Right kidney (tissue), 9 donors: ENCODE results near the gene TMEM178A.
"Not testable (repeated sequence)": the region's sequence is repeated elsewhere in the genome, so short reads cannot be mapped to it uniquely, and the experiment has no call there.

Experiments
- DNase-seq: peaks from one replicate; pipeline ENCODE4 v3.0.0-alpha.2; 2016
- long read RNA-seq, 8 donors: transcript quantifications; one replicate each; lab custom pipeline, GENCODE V29; 2026

The TMEM178A gene
- long read RNA-seq, donor 1, transcript TMEM178A-201 (4 exons, 1,662 nt) = major isoform, 14 of 19 reads
- long read RNA-seq, donor 1, partial matches to known transcripts = 0 of 19 reads
- long read RNA-seq, donor 1, other reads (novel, unspliced or antisense) = 5 of 19 reads
- long read RNA-seq, donor 2, transcript TMEM178A-201 (4 exons, 1,662 nt) = major isoform, 9 of 9 reads
- long read RNA-seq, donor 2, partial matches to known transcripts = 0 of 9 reads
- long read RNA-seq, donor 2, other reads (novel, unspliced or antisense) = 0 of 9 reads
- long read RNA-seq, donor 3, partial matches to known transcripts = 0 of 4 reads
- long read RNA-seq, donor 3, other reads (novel, unspliced or antisense) = 0 of 4 reads
- long read RNA-seq, donor 4, transcript TMEM178A-201 (4 exons, 1,662 nt) = major isoform, 10 of 18 reads
- long read RNA-seq, donor 4, partial matches to known transcripts = 8 of 18 reads
- long read RNA-seq, donor 4, other reads (novel, unspliced or antisense) = 0 of 18 reads
- long read RNA-seq, donor 5, transcript TMEM178A-201 (4 exons, 1,662 nt) = major isoform, 11 of 24 reads
- long read RNA-seq, donor 5, partial matches to known transcripts = 13 of 24 reads
- long read RNA-seq, donor 5, other reads (novel, unspliced or antisense) = 0 of 24 reads
- long read RNA-seq, donor 6, transcript TMEM178A-201 (4 exons, 1,662 nt) = major isoform, 6 of 14 reads
- long read RNA-seq, donor 6, partial matches to known transcripts = 8 of 14 reads
- long read RNA-seq, donor 6, other reads (novel, unspliced or antisense) = 0 of 14 reads
- long read RNA-seq, donor 7, transcript TMEM178A-201 (4 exons, 1,662 nt) = major isoform, 16 of 78 reads
- long read RNA-seq, donor 7, partial matches to known transcripts = 62 of 78 reads
- long read RNA-seq, donor 7, other reads (novel, unspliced or antisense) = 0 of 78 reads
- long read RNA-seq, donor 8, transcript TMEM178A-201 (4 exons, 1,662 nt) = major isoform, 11 of 40 reads
- long read RNA-seq, donor 8, partial matches to known transcripts = 29 of 40 reads
- long read RNA-seq, donor 8, other reads (novel, unspliced or antisense) = 0 of 40 reads

DNA sequence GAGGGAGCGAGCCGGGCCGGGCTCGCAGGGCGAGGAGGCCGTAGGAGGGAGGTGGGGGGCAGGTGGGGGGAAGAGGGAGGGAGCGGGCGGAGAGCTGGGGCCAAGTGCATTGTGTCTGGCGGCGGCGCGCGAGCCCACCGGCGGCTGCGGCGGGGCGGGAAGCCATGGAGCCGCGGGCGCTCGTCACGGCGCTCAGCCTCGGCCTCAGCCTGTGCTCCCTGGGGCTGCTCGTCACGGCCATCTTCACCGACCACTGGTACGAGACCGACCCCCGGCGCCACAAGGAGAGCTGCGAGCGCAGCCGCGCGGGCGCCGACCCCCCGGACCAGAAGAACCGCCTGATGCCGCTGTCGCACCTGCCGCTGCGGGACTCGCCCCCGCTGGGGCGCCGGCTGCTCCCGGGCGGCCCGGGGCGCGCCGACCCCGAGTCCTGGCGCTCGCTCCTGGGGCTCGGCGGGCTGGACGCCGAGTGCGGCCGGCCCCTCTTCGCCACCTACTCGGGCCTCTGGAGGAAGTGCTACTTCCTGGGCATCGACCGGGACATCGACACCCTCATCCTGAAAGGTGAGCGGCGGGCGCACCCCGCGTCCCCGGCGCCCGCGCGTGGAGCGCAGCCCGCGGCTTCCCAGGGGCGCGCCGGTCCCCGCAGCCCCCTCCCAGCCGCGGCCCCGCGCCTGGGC lies at the start of gene TMEM178A:
Gene TMEM178A, plus strand, starts transcription at position 107 of the 680 bp plus-strand sequence. Its CDS starts 58 bp downstream, at position 165.
- DNase-seq = peak; percentile 76

- no peak for DNase-seq
These were observed 47.5 kb upstream of the TMEM178A start for GRCh38 chr2:39618236-39618635.

DNA sequence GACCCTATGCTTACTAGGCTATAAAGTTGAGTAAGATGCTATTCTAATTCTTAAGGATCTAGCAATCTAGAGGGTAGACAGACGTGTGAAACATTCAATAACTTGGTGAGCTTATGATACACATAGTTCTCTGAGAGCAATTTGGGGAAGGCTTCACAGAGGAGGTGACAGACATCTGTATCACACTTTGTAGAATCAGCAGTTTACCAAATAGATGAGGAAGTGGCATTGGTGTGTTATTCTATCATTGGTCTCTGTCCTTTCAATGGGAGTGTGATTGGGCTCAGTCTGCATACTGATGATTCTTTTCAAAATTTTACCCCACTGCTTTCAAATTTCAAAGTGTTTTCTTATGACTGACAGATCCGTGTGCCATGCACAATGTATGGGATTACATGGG lies 47.0 kb upstream of the TMEM178A start:
- no peak for DNase-seq

GRCh38 chr2:39620067-39620466 lies 45.6 kb upstream of the TMEM178A start:
- no peak for DNase-seq

GRCh38 chr2:39621596-39621995 lies 44.1 kb upstream of the TMEM178A start:
- DNase-seq = no peak

GRCh38 chr2:39622860-39623259 lies 42.9 kb upstream of the TMEM178A start:
- no peak for DNase-seq

DNA sequence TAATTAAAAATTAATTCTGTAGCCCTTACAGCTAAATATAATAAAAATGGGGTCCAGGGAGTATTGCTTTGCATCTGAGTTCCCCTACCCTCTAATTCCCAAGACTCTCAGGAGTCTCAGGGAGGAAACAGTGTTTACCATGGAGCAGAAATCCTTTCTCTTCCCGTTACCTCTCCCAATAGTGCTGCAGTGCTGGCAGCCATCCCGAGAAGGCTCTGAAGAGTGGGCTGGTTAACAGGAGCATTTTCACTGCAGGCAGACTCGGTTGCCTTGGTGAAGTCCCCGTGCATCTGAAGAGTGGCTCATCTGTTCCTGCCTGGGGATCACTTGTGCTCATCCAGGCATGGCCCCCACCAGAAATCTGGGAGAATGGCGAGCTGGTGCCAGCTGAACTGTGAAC lies 41.8 kb upstream of the TMEM178A start:
- no peak for DNase-seq

DNA sequence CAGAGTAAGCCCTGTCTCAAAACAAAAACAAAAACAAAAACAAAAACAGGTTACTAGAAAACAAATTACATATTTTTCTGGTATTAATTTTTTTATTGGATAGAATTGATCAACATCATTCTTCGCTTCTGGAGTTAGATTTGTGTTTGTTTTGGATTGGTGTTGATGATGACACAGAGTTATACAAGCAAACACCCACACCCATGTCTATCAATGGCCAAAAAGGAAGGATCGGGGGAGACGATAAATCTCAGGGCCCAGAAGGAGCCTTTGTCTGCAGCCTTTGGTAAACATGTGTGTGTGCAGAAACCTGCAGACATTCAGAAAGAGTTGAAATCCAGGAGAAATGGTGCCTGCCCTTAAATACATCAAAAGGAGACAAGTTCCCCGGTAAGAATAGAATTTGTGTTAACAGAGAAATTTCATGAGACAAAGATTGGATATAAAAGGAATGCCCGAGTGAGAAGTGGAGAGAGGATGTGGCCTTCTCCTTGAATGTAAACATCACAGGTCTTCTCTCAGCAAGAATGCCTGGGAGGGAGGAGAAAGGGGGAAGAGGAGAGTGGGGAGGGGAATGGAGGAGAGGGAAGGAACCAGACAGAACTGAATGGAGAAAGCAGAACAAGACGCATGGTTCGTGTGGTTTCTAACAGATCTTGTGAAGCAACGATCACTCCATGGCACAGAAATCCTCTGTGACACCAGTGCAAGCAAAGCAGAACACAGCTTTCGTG lies 40.4 kb upstream of the TMEM178A start:
- no peak for DNase-seq

GRCh38 chr2:39625927-39626270 lies 39.8 kb upstream of the TMEM178A start:
- DNase-seq = no peak

DNA sequence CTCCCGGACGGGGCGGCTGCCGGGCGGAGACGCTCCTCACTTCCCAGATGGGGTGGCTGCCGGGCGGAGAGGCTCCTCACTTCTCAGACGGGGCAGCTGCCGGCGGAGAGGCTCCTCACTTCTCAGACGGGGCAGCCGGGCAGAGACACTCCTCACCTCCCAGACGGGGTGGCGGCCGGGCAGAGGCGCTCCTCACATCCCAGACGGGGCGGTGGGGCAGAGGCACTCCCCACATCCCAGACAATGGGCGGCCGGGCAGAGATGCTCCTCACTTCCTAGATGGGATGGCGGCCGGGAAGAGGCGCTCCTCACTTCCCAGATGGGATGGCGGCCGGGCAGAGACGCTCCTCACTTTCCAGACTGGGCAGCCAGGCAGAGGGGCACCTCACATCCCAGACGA lies 37.4 kb upstream of the TMEM178A start:
- not testable (repeated sequence) for DNase-seq

- no peak for DNase-seq
These were observed 36.1 kb upstream of the TMEM178A start for GRCh38 chr2:39629646-39630045.

GRCh38 chr2:39631256-39631655 lies 34.5 kb upstream of the TMEM178A start:
- no peak for DNase-seq

GRCh38 chr2:39631718-39632117 lies 34.0 kb upstream of the TMEM178A start:
- no peak for DNase-seq

- no peak for DNase-seq
These were observed 32.8 kb upstream of the TMEM178A start for GRCh38 chr2:39632876-39633275.

GRCh38 chr2:39636306-39636705 lies 29.4 kb upstream of the TMEM178A start:
- no peak for DNase-seq

DNA sequence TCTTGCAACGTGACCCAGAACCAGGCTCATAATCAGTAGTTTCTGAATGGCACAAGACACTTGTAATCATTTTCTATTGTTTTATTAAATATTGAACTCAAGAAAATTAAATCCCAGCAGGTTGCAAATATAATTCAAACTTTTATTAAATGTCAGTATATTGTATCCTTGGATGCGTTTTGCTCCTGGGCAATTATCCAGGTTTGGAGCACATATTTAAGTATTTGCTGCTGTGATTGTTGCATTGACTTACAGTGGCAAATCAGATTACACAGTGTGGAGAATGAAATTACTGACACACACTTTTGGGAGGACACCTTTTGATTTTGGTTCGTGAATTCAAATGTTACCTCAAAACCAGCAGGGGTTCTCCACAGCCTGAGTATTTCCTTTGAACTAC lies 27.1 kb upstream of the TMEM178A start:
- DNase-seq = no peak

DNA sequence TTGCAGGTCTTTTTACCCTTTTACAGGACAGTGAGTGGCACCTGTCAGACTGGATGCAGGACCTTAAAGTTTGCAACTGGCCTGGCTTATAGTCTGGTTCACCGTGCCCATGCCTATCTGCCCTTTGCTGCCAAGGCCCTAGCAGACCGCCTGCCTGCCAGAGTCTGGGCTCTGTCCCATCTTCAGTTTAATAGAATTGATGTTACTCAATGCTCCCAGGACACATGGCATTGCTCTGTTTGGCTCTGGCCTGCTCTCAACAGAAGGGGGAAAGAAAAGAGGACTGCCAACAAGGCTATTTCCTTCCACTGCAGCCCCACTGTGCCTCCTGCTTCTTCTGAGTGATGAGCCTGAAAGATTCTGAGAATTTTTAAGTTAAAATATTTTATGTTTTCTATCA lies 25.6 kb upstream of the TMEM178A start:
- no peak for DNase-seq

DNA sequence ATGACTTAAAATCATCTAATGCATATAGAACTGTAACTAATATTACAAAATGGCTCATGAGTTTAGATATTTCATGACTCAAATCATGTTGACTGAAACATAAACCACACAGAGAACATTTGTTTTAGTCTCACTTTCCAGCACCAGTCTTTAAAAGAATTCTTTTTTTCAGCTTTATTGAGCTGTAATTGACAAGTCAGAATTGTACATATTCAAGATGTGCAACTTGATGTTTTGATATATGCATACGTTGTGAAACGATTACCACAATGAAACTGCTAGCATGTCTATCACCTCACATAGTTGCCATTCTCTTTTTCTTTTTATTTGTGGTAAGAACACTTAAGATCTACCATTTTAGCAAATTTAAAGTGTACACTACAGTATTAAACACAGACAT lies 25.0 kb upstream of the TMEM178A start:
- DNase-seq = no peak

DNA sequence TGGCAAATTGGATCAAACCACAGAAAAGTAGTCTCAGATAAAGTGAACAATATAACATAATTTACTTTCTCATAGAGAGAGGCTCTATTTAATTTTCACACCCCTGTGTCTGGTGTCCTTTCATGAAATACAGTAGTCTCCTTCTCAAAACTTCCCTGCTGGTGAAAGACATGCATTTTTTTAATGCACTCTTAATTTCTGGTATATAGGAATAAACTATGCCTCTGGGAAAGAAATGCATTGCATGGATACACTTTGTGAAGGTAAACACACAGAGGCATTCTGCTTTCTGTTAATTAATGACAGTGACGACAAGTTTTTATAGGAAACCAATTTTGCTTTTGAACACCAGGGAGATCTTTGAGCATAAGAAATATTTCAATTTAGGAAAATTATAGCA lies 24.1 kb upstream of the TMEM178A start:
- DNase-seq = no peak

- no peak for DNase-seq
These were observed 23.5 kb upstream of the TMEM178A start for GRCh38 chr2:39642051-39642718.

GRCh38 chr2:39645826-39646225 lies 19.9 kb upstream of the TMEM178A start:
- DNase-seq = no peak
